Measurements from ENCODE around the gene BMP7.

BMP7 gene

DNA sequence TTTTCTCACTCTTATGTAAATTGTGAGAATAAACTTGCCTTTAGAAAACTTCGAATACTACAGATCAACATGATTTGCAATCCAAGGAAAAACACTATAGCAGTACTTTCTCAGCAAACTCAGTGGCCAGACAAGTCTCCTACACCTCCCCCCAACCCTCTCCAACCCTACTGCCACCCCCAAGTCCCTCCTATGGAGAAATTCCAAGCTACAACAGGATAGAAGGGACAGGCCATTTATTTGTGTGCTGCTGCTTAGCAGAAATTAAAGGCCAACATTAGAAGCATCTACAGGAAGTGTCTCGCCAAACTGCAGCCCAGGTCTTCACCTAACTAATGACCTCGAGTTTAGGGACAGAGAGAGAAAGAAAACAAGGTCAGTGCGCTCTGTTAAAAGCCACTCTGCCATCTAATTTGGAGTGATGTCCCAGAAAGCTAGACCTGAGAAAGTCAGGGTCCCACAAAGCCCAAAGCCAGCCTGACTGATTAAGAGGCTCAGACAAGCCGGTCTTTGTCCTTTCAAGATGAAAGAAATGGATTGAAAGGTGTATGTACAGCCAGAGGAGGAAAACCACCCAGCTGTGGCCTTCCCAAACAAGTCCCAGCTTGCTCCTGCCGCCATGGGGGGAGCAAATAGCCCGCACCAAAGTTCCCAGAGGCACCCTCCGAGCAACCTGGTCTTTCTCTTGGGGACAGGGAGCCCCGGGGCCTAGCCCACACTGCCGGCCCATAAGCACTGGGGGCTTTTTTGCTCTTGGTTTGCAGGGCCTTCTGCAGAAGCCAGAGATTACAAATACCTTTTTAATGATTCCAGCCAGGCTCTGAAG lies 3.4 kb downstream of the BMP7 start (continued):
- TF ChIP-seq TSHZ2 (CRISPR knock-in tag; IDR thresholded peaks at IDR 0.05) (no peak), CSRNP3 (CRISPR knock-in tag; IDR thresholded peaks at IDR 0.05) (no peak), ESRRG (CRISPR knock-in tag; IDR thresholded peaks at IDR 0.05) (no peak), ZNF565 (CRISPR knock-in tag; conservative IDR thresholded peaks at IDR 0.05; ENCODE audit: low read depth) (no peak), SNAI2 (CRISPR knock-in tag; IDR thresholded peaks at IDR 0.05) (no peak)

DNA sequence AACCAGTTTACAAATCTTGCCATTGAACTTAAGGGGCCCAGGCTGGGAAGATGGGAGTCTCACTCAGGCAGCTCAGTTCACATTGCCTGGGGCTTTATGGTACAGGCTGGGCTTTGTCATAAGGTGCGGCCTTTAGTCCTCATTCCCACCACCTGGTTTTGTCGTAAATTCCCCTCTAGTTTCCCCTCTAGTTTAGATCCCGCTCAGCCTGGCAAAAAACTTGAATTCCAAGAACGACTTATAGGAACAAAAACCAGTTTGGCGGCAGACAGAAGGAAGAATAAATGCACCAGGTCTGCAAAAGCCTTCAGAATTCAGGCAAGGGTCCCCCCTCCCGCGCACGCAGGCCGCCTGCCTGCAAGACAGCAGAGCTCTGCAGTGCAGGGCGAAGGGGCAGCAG lies 4.1 kb downstream of the BMP7 start:
- TF ChIP-seq, protein P1, sequence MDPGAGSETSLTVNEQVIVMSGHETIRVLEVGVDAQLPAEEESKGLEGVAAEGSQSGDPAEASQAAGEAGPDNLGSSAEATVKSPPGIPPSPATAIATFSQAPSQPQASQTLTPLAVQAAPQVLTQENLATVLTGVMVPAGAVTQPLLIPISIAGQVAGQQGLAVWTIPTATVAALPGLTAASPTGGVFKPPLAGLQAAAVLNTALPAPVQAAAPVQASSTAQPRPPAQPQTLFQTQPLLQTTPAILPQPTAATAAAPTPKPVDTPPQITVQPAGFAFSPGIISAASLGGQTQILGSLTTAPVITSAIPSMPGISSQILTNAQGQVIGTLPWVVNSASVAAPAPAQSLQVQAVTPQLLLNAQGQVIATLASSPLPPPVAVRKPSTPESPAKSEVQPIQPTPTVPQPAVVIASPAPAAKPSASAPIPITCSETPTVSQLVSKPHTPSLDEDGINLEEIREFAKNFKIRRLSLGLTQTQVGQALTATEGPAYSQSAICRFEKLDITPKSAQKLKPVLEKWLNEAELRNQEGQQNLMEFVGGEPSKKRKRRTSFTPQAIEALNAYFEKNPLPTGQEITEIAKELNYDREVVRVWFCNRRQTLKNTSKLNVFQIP (CRISPR knock-in tag; IDR thresholded peaks at IDR 0.05; ENCODE audit: borderline replicate concordance, low read depth), result no peak
- TF ChIP-seq CSRNP3 (CRISPR knock-in tag; IDR thresholded peaks at IDR 0.05), result no peak
- no peak for ATAC-seq

- TF ChIP-seq ZNF8 (CRISPR knock-in tag; IDR thresholded peaks at IDR 0.05), result no peak
Observed at GRCh38 chr20:57261457-57262251, 4.8 kb downstream of the BMP7 start.

GRCh38 chr20:57260934-57261333 lies 5.5 kb downstream of the BMP7 start:
- TF ChIP-seq TSHZ2 (CRISPR knock-in tag; IDR thresholded peaks at IDR 0.05) (no peak), CSRNP3 (CRISPR knock-in tag; IDR thresholded peaks at IDR 0.05) (no peak)
- TF ChIP-seq, protein P2, sequence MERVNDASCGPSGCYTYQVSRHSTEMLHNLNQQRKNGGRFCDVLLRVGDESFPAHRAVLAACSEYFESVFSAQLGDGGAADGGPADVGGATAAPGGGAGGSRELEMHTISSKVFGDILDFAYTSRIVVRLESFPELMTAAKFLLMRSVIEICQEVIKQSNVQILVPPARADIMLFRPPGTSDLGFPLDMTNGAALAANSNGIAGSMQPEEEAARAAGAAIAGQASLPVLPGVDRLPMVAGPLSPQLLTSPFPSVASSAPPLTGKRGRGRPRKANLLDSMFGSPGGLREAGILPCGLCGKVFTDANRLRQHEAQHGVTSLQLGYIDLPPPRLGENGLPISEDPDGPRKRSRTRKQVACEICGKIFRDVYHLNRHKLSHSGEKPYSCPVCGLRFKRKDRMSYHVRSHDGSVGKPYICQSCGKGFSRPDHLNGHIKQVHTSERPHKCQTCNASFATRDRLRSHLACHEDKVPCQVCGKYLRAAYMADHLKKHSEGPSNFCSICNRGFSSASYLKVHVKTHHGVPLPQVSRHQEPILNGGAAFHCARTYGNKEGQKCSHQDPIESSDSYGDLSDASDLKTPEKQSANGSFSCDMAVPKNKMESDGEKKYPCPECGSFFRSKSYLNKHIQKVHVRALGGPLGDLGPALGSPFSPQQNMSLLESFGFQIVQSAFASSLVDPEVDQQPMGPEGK (CRISPR knock-in tag; IDR thresholded peaks at IDR 0.05; ENCODE audit: borderline replicate concordance), result no peak
- no peak for ATAC-seq

More at GRCh38 chr20:57261457-57262251, 4.8 kb downstream of the BMP7 start:
- ATAC-seq, result no peak
